Lower lobe of right lung (tissue), 2 donors: ENCODE results near the gene FBXW4. TPM values are rescaled to one million over a fixed set of nuclear protein-coding genes. Genes with fewer than 3 reads are reported as not detected.

Experiments
- ATAC-seq, 2 donors: fragments of 200-7000 bp; cut with Tn5 transposase; one replicate each; pipeline ENCODE4 v1.9.1; 2020 to 2022; ENCODE audit warnings: mild to moderate bottlenecking in 2 of 2, moderate library complexity in 2 of 2
- DNase-seq: peaks from one replicate; pipeline ENCODE4 v3.0.0-alpha.2; 2020
- H3K27ac ChIP-seq: fragments of 200-600 bp; one replicate; pipeline ENCODE4 v1.8.0; 2022
- H3K27me3 ChIP-seq: fragments of 200-600 bp; one replicate; pipeline ENCODE4 v1.8.0; 2022; ENCODE audit warnings: low read depth
- H3K36me3 ChIP-seq: fragments of 200-600 bp; one replicate; pipeline ENCODE4 v1.8.0; 2022; ENCODE audit warnings: mild to moderate bottlenecking
- H3K4me1 ChIP-seq: fragments of 200-600 bp; one replicate; pipeline ENCODE4 v1.8.0; 2022
- H3K4me3 ChIP-seq: fragments of 200-600 bp; one replicate; pipeline ENCODE4 v1.8.0; 2022; ENCODE audit warnings: mild to moderate bottlenecking
- H3K9me3 ChIP-seq: fragments of 200-600 bp; one replicate; pipeline ENCODE4 v1.8.0; 2022
- CTCF ChIP-seq: fragments of 200-600 bp; IDR thresholded peaks from one replicate; pipeline ENCODE4 v1.8.0; 2022; ENCODE audit warnings: antibody characterized with exemption, mild to moderate bottlenecking
- intact Hi-C: fragments of 100-400 bp; cut with DNase I; formaldehyde crosslinking; loops from one replicate; pipeline ENCODE4 v1.11.0; 2022
- total RNA-seq: library from RNA; stranded (reverse); fragmentation: NEBNext Ultra II Directional; extraction: Animal tissue kit (Norgen Biotek cat#: 25700); gene quantifications from one replicate; pipeline ENCODE4 v1.2.1, GENCODE V29; 2021
- donor health status: DM: no; HTN: yes; CAD: no; lungs with severe emphysema.

FBXW4 gene
- total RNA-seq, 1 donor from 2014 or later = 88.6 TPM

DNA sequence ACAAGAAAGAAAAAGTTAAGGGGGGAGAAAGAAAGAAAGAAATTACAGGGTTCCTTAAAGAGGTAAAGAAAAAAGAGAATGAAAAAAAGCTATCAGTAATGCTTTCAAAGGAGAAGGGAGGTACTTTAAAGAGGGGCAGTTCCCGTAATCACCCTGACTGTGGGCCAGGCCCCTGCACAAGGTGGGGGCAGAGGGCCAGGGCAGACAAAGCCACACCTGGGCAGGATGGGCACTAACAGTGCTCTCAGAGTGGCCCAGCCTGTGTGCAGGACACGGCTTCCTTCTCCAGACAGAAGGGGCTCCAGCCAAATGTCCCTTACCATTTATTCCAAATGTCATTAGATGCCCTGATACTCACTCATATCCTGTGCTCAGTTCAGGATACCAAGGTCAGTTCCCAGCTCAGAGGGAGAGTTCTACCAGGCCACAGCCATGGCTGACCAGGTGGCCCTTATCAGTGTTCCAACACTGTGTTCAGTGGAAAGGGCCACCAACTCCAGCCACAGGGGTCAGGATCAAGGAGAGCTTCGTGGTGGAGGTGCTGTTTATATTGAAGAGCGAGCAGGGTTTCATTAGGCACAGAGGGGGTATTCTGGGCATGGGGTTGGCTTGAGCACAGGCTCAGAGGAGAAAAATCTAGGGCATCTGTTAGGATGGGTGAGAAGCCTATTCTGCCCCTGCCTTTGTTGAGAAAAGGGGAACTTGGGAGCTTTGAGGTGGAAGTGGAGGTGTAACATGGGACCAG is 77.0 kb downstream of the FBXW4 start:
- H3K27me3 ChIP-seq = no peaks in the 10 kb centered on the region
- intact Hi-C loops = no loop called here
- H3K36me3 ChIP-seq = peaks cover 65% of the 10 kb centered on the region
- no peak overlapping the region for H3K27ac ChIP-seq
- DNase-seq (no peak), ATAC-seq (no peak)
- no peaks in the 10 kb centered on the region for H3K4me1 ChIP-seq
- TF ChIP-seq CTCF = no peak
- no peak overlapping the region for H3K4me3 ChIP-seq
- H3K9me3 ChIP-seq = no peaks in the 10 kb centered on the region

- H3K9me3 ChIP-seq = no peaks in the 10 kb centered on the region
- H3K36me3 ChIP-seq = peaks cover 64% of the 10 kb centered on the region
- H3K4me3 ChIP-seq = no peak overlapping the region
- intact Hi-C loops = no loop called here
- DNase-seq = no peak
- no peak for ATAC-seq
- H3K27ac ChIP-seq = no peak overlapping the region
- no peak for TF ChIP-seq CTCF
- H3K27me3 ChIP-seq = no peaks in the 10 kb centered on the region
- no peaks in the 10 kb centered on the region for H3K4me1 ChIP-seq
Observed at GRCh38 chr10:101617102-101617823, 77.7 kb downstream of the FBXW4 start.

DNA sequence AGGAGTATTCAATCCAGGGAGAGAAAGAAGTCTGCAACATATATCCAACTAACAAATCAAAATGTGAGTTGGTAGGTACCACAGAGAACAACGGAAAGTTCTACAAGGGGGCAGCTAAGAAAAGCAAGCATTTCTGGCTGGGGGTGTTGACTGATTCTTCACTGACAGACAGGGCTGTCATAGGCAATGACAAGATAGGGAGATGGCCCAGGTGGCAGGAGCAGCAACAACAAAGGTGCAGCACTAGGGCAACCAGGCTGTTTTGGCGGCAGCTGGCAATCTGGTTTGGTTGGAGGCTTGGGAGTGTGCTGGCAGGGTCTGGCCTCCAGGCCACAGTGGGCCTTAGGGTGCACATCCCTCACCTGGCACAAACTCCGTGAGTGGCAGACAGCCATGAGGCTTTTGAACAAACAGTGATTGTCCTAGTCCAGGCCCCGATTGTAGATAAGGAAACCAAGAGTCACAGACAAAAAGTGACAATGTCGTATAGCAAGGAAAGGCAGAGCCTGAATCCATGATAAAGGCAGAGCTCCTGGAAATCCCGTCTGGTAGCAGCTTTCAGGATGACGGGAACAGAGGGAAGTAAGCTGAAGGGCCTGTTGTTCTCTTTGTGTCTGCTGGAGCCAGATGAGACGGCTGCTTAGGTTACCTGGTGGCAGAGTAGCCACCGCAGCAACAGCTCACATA is 78.4 kb downstream of the FBXW4 start:
- Histone ChIP-seq H3K9me3 (no peaks in the 10 kb centered on the region), H3K4me3 (no peak overlapping the region), H3K4me1 (no peaks in the 10 kb centered on the region), H3K27me3 (no peaks in the 10 kb centered on the region), H3K27ac (no peak overlapping the region), H3K36me3 (peaks cover 66% of the 10 kb centered on the region)
- intact Hi-C loops = no loop called here
- ATAC-seq (no peak), DNase-seq (no peak)
- TF ChIP-seq CTCF = no peak

- intact Hi-C loops = no loop called here
- H3K4me3 ChIP-seq = no peak overlapping the region
- H3K27me3 ChIP-seq = no peaks in the 10 kb centered on the region
- DNase-seq (no peak), ATAC-seq (no peak)
- no peaks in the 10 kb centered on the region for H3K4me1 ChIP-seq
- TF ChIP-seq CTCF = no peak
- H3K36me3 ChIP-seq = peaks cover 66% of the 10 kb centered on the region
- H3K9me3 ChIP-seq = no peaks in the 10 kb centered on the region
- no peak overlapping the region for H3K27ac ChIP-seq
Observed at GRCh38 chr10:101615525-101616116, 79.3 kb downstream of the FBXW4 start.

GRCh38 chr10:101614663-101615524 is 80.1 kb downstream of the FBXW4 start:
- no peaks in the 10 kb centered on the region for H3K4me1 ChIP-seq
- ATAC-seq = no peak
- no peaks in the 10 kb centered on the region for H3K9me3 ChIP-seq
- TF ChIP-seq CTCF = no peak
- no peaks in the 10 kb centered on the region for H3K27me3 ChIP-seq
- H3K27ac ChIP-seq = no peak overlapping the region
- intact Hi-C loops = no loop called here
- H3K36me3 ChIP-seq = peaks cover 67% of the 10 kb centered on the region
- DNase-seq = no peak
- H3K4me3 ChIP-seq = no peak overlapping the region
